Kidney (tissue), 14 donors: ENCODE data around the gene NRXN3. TPM values are rescaled to one million over a fixed set of nuclear protein-coding genes. Genes with fewer than 3 reads are reported as not detected.

Source experiments
- DNase-seq, 5 donors: peaks; one replicate each; pipeline ENCODE4 v3.0.0-alpha.2; 2013 to 2020
- FAIRE-seq: peaks from 2 replicates; lab custom pipeline; 2012; peaks lifted over from hg19 to GRCh38; lab: Jason Lieb, UNC
- H3K27ac ChIP-seq, 2 donors: one replicate each; pipeline ENCODE4 v1.7.0; 2013; ENCODE audit warnings: low read depth in 2 of 2, low read length in 2 of 2, inconsistent platforms in 1 of 2
- H3K27me3 ChIP-seq: one replicate; pipeline ENCODE4 v1.7.1; 2013; ENCODE audit warnings: low read length, inconsistent platforms; ENCODE audit not compliant: control insufficient read depth, insufficient read depth
- H3K36me3 ChIP-seq, 3 donors: one replicate each; pipeline versions ENCODE4 v1.7.0 to v1.7.1; 2013; ENCODE audit warnings: low read length in 3 of 3, control low read depth in 1 of 3, inconsistent platforms in 1 of 3; ENCODE audit not compliant: insufficient read depth in 3 of 3, control insufficient read depth in 2 of 3
- H3K4me1 ChIP-seq, 3 donors: one replicate each; pipeline versions ENCODE4 v1.7.0 to v1.7.1; 2013; ENCODE audit warnings: low read length in 3 of 3, inconsistent platforms in 1 of 3, low read depth in 1 of 3; ENCODE audit not compliant: control insufficient read depth in 2 of 3, insufficient read depth in 2 of 3
- H3K4me3 ChIP-seq, 3 donors: one replicate each; pipeline versions ENCODE4 v1.7.0 to v1.8.1; 2013; ENCODE audit warnings: low read length in 3 of 3, control low read depth in 1 of 3, inconsistent platforms in 1 of 3
- H3K9ac ChIP-seq, 3 donors: one replicate each; pipeline versions ENCODE4 v1.7.0 to v1.7.1; 2013; ENCODE audit warnings: low read length in 3 of 3, control low read depth in 1 of 3, inconsistent platforms in 1 of 3
- H3K9me3 ChIP-seq, 3 donors: one replicate each; pipeline versions ENCODE4 v1.7.0 to v1.7.1; 2013; ENCODE audit warnings: low read length in 3 of 3, control low read depth in 1 of 3, inconsistent platforms in 1 of 3; ENCODE audit not compliant: control insufficient read depth in 2 of 3, insufficient read depth in 1 of 3
- CTCF ChIP-seq: IDR thresholded peaks from 3 replicates; pipeline ENCODE4 v1.5.1; 2012; ENCODE audit warnings: mild to moderate bottlenecking, moderate library complexity, borderline replicate concordance; ENCODE audit not compliant: insufficient read depth; ENCODE audit errors: extremely low read depth
- intact Hi-C: fragments of 100-400 bp; cut with DNase I; formaldehyde crosslinking; loops from one replicate; pipeline ENCODE4 v1.11.1; 2022
- polyA plus RNA-seq: library from polyadenylated mRNA; stranded (reverse); fragments of 350-450 nt; fragmentation: Illumina TruSeq; extraction: RNeasy Lipid Tissue Mini Kit (QIAGEN cat#74804); gene quantifications from one replicate; pipeline ENCODE4 v1.2.3, GENCODE V29; 2014; ENCODE audit warnings: low read depth, low replicate concordance; ENCODE audit not compliant: insufficient read depth
- total RNA-seq: library from RNA; stranded (reverse); fragmentation: NEBNext Ultra II Directional; extraction: Animal tissue kit (Norgen Biotek cat#: 25700); gene quantifications from one replicate; pipeline ENCODE4 v1.2.1, GENCODE V29; 2021
- donor health status: control.
- donor health status: control.
- donor health status: control.
- donor health status: control.
- donor health status: control.
- donor health status: DM: yes; HTN: yes; CAD: no.
- donor health status: Normal renal cell carcinoma (clear cell type).

The NRXN3 gene
- total and polyA plus RNA-seq, 2 donors from 2014 or later: 1.5 to 2.4 TPM

GRCh38 chr14:78403278-78403815 is 233.2 kb downstream of the NRXN3 start:
- Histone ChIP-seq H3K36me3 (no peaks in the 10 kb centered on the region), H3K9ac (no peak overlapping the region), H3K9me3 (no peaks in the 10 kb centered on the region), H3K4me1 (no peaks in the 10 kb centered on the region), H3K27ac (no peak overlapping the region), H3K4me3 (no peak overlapping the region), H3K27me3 (no peaks in the 10 kb centered on the region)
- FAIRE-seq: no peak
- no peak for TF ChIP-seq CTCF
- no peak for DNase-seq
- intact Hi-C loops: no loop called here

- DNase-seq (peak in 1 of 5 donors; percentile 28), FAIRE-seq (no peak)
- TF ChIP-seq CTCF: no peak
- no peaks in the 10 kb centered on the region for H3K36me3 ChIP-seq
- no peaks in the 10 kb centered on the region for H3K4me1 ChIP-seq
- no peak overlapping the region for H3K27ac ChIP-seq
- no peaks in the 10 kb centered on the region for H3K9me3 ChIP-seq
- H3K9ac ChIP-seq: no peak overlapping the region
- intact Hi-C loops: no loop called here
- H3K27me3 ChIP-seq: no peaks in the 10 kb centered on the region
- no peak overlapping the region for H3K4me3 ChIP-seq
Observed at GRCh38 chr14:78405079-78405856, 235.1 kb downstream of the NRXN3 start.

GRCh38 chr14:78412475-78412874 is 242.3 kb downstream of the NRXN3 start:
- H3K27me3 ChIP-seq: no peaks in the 10 kb centered on the region
- no peaks in the 10 kb centered on the region for H3K36me3 ChIP-seq
- intact Hi-C loops: no loop called here
- no peaks in the 10 kb centered on the region for H3K9me3 ChIP-seq
- no peak for FAIRE-seq
- H3K4me1 ChIP-seq: no peaks in the 10 kb centered on the region
- no peak overlapping the region for H3K9ac ChIP-seq
- no peak for TF ChIP-seq CTCF
- DNase-seq: no peak
- H3K4me3 ChIP-seq: no peak overlapping the region
- H3K27ac ChIP-seq: no peak overlapping the region
